Measurements from ENCODE around the gene IQSEC1.

DNA sequence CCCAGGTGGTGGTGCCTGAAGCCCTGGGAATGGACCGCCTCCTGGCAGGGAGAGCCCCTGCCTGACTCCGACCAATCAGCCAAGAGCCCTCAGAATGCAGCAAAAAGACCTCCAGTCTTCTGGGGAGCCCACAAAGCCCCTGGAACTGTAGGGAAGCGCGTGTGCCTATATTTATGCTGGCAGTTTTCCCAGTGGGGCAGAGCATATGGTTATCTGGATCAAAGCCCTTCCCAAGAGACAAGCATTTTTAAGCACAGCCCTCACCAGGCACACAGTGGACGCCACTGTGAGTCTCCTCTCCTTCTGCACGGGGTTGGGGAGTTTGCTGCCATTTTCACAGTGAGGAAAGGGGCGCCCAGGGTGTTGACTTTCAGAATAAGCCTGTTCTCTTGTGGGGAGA is 150.9 kb downstream of the IQSEC1 start:
- TF ChIP-seq, protein P1, sequence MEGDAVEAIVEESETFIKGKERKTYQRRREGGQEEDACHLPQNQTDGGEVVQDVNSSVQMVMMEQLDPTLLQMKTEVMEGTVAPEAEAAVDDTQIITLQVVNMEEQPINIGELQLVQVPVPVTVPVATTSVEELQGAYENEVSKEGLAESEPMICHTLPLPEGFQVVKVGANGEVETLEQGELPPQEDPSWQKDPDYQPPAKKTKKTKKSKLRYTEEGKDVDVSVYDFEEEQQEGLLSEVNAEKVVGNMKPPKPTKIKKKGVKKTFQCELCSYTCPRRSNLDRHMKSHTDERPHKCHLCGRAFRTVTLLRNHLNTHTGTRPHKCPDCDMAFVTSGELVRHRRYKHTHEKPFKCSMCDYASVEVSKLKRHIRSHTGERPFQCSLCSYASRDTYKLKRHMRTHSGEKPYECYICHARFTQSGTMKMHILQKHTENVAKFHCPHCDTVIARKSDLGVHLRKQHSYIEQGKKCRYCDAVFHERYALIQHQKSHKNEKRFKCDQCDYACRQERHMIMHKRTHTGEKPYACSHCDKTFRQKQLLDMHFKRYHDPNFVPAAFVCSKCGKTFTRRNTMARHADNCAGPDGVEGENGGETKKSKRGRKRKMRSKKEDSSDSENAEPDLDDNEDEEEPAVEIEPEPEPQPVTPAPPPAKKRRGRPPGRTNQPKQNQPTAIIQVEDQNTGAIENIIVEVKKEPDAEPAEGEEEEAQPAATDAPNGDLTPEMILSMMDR (IDR thresholded peaks at IDR 0.05; ENCODE audit: poor library complexity), result no peak
- no peak for TF ChIP-seq EZH2 (IDR thresholded peaks at IDR 0.05; ENCODE audit: borderline replicate concordance)

All from hepatocyte (in vitro differentiated cells).